ENCODE data around the gene SELENOT. TPM values are rescaled to one million over a fixed set of nuclear protein-coding genes. Genes with fewer than 3 reads are reported as not detected.

SELENOT gene
- total RNA-seq, 1 donor from 2014 or later, result 137 TPM

DNA sequence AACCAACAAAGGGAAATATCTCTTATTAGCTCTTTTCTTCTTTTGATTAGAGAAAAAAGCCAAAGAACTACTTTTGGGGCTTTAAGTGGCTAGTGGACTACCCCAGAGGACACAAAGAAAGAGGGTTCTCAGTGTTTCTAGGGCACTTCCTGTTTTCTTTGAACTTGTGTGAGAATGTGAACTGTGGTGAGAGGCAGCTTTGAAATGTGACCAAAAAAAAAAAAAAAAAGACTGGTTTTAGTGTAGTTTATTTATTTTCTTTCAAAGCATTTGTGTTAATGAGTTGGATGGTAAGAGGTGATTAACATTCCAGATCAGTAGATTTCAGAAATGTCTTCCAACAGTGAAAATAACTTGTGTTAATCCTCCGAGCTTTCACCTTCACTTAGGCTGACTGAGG lies 32.4 kb downstream of the SELENOT start:
- CTCF ChIA-PET, result no interaction called here
- Mint-ChIP-seq H3K4me3 (no peak overlapping the region), H3K4me1 (peaks cover 18% of the 10 kb centered on the region), H3K9me3 (no peaks in the 10 kb centered on the region), H3K36me3 (ENCODE audit: low read depth) (peaks cover 6% of the 10 kb centered on the region), H3K27me3 (no peaks in the 10 kb centered on the region), H3K27ac (no peak overlapping the region)
- TF ChIP-seq, protein P1, sequence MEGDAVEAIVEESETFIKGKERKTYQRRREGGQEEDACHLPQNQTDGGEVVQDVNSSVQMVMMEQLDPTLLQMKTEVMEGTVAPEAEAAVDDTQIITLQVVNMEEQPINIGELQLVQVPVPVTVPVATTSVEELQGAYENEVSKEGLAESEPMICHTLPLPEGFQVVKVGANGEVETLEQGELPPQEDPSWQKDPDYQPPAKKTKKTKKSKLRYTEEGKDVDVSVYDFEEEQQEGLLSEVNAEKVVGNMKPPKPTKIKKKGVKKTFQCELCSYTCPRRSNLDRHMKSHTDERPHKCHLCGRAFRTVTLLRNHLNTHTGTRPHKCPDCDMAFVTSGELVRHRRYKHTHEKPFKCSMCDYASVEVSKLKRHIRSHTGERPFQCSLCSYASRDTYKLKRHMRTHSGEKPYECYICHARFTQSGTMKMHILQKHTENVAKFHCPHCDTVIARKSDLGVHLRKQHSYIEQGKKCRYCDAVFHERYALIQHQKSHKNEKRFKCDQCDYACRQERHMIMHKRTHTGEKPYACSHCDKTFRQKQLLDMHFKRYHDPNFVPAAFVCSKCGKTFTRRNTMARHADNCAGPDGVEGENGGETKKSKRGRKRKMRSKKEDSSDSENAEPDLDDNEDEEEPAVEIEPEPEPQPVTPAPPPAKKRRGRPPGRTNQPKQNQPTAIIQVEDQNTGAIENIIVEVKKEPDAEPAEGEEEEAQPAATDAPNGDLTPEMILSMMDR (IDR thresholded peaks at IDR 0.05), result no peak
- DNase-seq, result no peak
- POLR2A ChIA-PET, result interaction anchor here (0.5 to 1.2 kb wide), 2 partner anchors 37 to 1733 kb away, joined by 3 to 10 read pairs; no protein-coding TSS in a partner anchor
- intact Hi-C loops (cut with micrococcal nuclease), result no loop called here
- peak; percentile 56 for ATAC-seq (ENCODE audit: low read depth)

GRCh38 chr3:150636258-150636657 lies 33.1 kb downstream of the SELENOT start:
- Mint-ChIP-seq H3K27ac (no peak overlapping the region), H3K27me3 (no peaks in the 10 kb centered on the region), H3K36me3 (ENCODE audit: low read depth) (peaks cover 4% of the 10 kb centered on the region), H3K4me3 (no peak overlapping the region), H3K4me1 (peaks cover 18% of the 10 kb centered on the region), H3K9me3 (no peaks in the 10 kb centered on the region)
- TF ChIP-seq, protein P1 (IDR thresholded peaks at IDR 0.05), result no peak
- POLR2A ChIA-PET, result no interaction called here
- intact Hi-C loops (cut with micrococcal nuclease), result no loop called here
- CTCF ChIA-PET, result no interaction called here
- ATAC-seq (ENCODE audit: low read depth) (no peak), DNase-seq (no peak)

DNA sequence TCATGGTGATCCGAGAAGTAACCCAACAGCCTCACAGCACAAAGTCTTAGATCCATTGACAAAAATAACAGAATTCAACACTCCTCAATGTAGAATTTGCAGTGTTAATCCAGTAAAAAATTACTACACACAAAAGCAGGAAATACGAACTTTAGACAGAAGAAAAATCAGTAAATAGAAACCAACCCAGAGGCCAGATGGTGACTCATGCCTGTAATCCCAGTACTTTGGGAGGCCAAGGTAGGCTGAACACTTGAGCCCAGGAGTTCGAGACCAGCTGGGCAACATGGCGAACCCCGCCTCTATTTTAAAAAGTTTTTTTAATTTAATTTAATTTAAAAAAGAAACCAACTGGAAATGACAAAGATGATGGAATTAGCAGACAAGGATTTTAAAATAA lies 36.1 kb downstream of the SELENOT start:
- no peak overlapping the region for H3K27ac Mint-ChIP-seq
- intact Hi-C loops (cut with micrococcal nuclease), result no loop called here

GRCh38 chr3:150640256-150640655 lies 37.1 kb downstream of the SELENOT start:
- no peak overlapping the region for H3K4me3 Mint-ChIP-seq
- ChIA-PET CTCF (interaction anchor here (0.6 kb wide), 1 partner anchor 32 kb away, joined by 3 read pairs; no protein-coding TSS in a partner anchor), POLR2A (no interaction called here)
- peaks cover 2% of the 10 kb centered on the region for H3K9me3 Mint-ChIP-seq
- H3K36me3 Mint-ChIP-seq (ENCODE audit: low read depth), result no peaks in the 10 kb centered on the region
- peaks cover 4% of the 10 kb centered on the region for H3K27me3 Mint-ChIP-seq
- peaks cover 10% of the 10 kb centered on the region for H3K4me1 Mint-ChIP-seq
- TF ChIP-seq, protein P1 (IDR thresholded peaks at IDR 0.05), result no peak
- no peak overlapping the region for H3K27ac Mint-ChIP-seq
- intact Hi-C loops (cut with micrococcal nuclease), result no loop called here
- ATAC-seq (ENCODE audit: low read depth) (no peak), DNase-seq (no peak)

More for the DNA sequence above, 36.1 kb downstream of the SELENOT start:
- TF ChIP-seq, protein P1 (IDR thresholded peaks at IDR 0.05), result no peak
- DNase-seq (no peak), ATAC-seq (ENCODE audit: low read depth) (no peak)
- Mint-ChIP-seq H3K9me3 (no peaks in the 10 kb centered on the region), H3K4me3 (no peak overlapping the region), H3K36me3 (ENCODE audit: low read depth) (no peaks in the 10 kb centered on the region), H3K4me1 (peaks cover 16% of the 10 kb centered on the region), H3K27me3 (peaks cover 4% of the 10 kb centered on the region)
- ChIA-PET CTCF (no interaction called here), POLR2A (no interaction called here)

GRCh38 chr3:150653110-150653561 lies 50.0 kb downstream of the SELENOT start:
- TF ChIP-seq, protein P1 (IDR thresholded peaks at IDR 0.05), result no peak
- intact Hi-C loops (cut with micrococcal nuclease), result no loop called here
- POLR2A ChIA-PET, result no interaction called here
- ATAC-seq (ENCODE audit: low read depth), result no peak
- H3K4me1 Mint-ChIP-seq, result peaks cover 2% of the 10 kb centered on the region
- CTCF ChIA-PET, result no interaction called here
- no peak overlapping the region for H3K4me3 Mint-ChIP-seq
- no peaks in the 10 kb centered on the region for H3K9me3 Mint-ChIP-seq
- H3K36me3 Mint-ChIP-seq (ENCODE audit: low read depth), result no peaks in the 10 kb centered on the region
- no peak for DNase-seq
- H3K27ac Mint-ChIP-seq, result no peak overlapping the region
- H3K27me3 Mint-ChIP-seq, result no peaks in the 10 kb centered on the region

All from activated B cell treated with CpG ODN at 0.5 μM for 24 hours (primary cell).